ENCODE results near the gene ACAA1.

The ACAA1 gene

GRCh38 chr3:38105525-38105924, 31.4 kb downstream of the ACAA1 start:
- TF ChIP-seq, protein P1, sequence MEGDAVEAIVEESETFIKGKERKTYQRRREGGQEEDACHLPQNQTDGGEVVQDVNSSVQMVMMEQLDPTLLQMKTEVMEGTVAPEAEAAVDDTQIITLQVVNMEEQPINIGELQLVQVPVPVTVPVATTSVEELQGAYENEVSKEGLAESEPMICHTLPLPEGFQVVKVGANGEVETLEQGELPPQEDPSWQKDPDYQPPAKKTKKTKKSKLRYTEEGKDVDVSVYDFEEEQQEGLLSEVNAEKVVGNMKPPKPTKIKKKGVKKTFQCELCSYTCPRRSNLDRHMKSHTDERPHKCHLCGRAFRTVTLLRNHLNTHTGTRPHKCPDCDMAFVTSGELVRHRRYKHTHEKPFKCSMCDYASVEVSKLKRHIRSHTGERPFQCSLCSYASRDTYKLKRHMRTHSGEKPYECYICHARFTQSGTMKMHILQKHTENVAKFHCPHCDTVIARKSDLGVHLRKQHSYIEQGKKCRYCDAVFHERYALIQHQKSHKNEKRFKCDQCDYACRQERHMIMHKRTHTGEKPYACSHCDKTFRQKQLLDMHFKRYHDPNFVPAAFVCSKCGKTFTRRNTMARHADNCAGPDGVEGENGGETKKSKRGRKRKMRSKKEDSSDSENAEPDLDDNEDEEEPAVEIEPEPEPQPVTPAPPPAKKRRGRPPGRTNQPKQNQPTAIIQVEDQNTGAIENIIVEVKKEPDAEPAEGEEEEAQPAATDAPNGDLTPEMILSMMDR (IDR thresholded peaks at IDR 0.05; ENCODE audit: low read depth, low read length): no peak
- no peak for DNase-seq (ENCODE audit: extremely low read depth, low read depth)

DNA sequence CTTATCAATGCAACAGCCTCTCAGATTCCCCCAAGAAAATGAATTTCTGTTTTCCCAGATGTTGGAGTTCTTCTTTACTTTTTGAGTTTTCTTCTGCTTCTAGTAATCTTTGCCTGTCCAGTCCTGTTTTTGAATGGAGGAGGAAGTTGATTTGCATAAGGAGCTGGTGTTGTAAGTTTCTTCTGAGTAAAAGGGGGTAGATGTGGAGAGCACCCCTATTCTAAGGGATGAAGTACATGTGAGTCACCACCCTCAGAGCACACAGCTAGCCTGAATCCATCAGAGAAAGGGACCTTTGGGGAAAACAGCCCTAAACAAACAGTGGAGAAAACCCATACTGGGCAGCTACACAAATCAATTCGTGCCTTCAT, 34.5 kb downstream of the ACAA1 start:
- TF ChIP-seq, protein P1 (IDR thresholded peaks at IDR 0.05; ENCODE audit: low read depth, low read length): no peak
- no peak for DNase-seq (ENCODE audit: extremely low read depth, low read depth)

- TF ChIP-seq, protein P1 (IDR thresholded peaks at IDR 0.05; ENCODE audit: low read depth, low read length): no peak
These were observed 35.0 kb downstream of the ACAA1 start for GRCh38 chr3:38101811-38102443.

DNA sequence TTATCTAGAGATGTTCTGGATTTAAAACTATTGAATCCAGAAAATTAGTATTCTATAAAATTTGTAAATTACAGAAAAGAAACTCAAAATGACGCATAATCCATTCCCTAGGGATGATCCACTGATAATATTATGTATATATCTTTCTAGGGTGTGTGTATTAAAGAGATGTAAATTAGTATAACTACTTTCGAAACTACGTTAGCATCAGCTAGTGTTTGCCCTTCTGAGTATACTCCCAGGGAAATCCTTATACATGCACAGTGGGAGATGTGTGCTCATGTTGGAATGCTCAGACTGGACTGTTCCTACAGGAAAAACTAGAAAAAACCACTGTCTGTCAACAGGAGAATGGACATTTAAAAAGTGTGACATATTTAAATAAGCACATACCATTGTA, 36.4 kb downstream of the ACAA1 start:
- TF ChIP-seq, protein P1 (IDR thresholded peaks at IDR 0.05; ENCODE audit: low read depth, low read length): no peak
- no peak for DNase-seq (ENCODE audit: extremely low read depth, low read depth)

More at GRCh38 chr3:38101811-38102443, 35.0 kb downstream of the ACAA1 start:
- DNase-seq (ENCODE audit: extremely low read depth, low read depth): no peak

DNA sequence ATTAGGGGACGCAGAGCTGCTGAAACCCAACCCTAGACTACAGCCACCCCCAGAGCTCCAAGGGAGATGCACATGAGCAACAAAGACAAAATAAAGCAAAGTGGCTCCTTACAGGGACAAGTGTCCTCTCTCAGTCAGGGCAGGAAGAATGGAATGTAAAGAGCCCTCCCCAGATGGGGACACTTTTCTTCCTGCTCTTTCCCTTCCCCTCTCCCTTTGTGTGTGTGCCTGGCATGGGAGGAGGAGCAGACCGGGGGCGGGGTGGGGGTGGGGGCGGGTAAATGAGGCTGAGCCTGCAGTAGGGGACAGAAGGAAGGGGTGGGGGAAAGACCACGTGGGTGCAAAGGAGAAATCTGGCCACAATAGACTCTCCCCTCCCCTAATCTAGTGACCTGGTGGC, 37.4 kb downstream of the ACAA1 start:
- no peak for DNase-seq (ENCODE audit: extremely low read depth, low read depth)
- TF ChIP-seq, protein P1 (IDR thresholded peaks at IDR 0.05; ENCODE audit: low read depth, low read length): no peak

GRCh38 chr3:38098376-38098723, 38.6 kb downstream of the ACAA1 start:
- TF ChIP-seq, protein P1 (IDR thresholded peaks at IDR 0.05; ENCODE audit: low read depth, low read length): no peak
- DNase-seq (ENCODE audit: extremely low read depth, low read depth): no peak

DNA sequence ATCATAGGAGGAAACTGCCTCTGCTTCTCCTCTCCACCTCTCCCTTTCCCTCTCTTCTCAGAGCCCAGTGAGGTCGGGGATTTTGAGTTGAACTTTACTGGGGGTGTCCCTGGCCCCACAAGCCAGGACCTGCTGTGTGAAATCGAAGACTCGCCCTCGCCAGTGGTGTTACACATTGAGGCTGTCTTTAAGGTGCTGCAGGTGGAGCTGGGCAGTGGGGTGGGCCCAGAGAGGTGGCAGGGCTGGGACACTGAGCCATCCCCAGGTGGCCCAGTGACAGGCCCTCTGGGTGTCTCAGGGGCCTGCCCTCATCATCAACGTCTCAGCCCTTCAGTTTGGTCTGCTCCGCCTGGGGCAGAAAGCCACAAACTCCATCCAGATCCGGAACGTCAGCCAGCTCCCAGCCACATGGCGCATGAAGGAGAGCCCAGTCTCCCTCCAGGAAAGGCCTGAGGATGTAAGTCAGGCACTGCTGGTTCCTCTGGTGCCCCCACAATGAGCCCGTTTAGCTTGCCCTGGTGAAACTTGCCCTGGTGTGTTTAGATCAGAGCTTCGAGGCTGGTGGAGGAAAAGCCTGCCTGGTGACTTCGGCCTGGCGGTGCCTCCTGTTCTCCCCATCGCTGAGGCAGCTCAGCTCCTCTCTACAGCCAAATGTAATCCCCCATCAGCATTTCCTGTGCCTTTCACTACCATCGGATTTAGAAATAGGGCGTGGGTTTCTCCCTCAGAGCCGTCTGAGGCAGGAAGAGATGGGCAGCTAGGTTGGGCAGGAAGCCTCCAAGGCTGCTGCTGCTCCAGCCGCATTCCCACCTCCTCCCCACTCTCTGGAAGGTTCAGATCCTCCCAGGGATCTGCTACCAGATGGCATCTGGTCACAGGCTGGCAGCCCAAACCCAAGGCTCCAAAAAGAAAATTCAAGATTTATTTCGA, 39.2 kb downstream of the ACAA1 start:
- DNase-seq (ENCODE audit: extremely low read depth, low read depth): no peak
- TF ChIP-seq, protein P1 (IDR thresholded peaks at IDR 0.05; ENCODE audit: low read depth, low read length): no peak

All from AG09319 (cell line).